Spleen (tissue), 7 donors: ENCODE results near the gene TMEM132D.

Experiments
- POLR2AphosphoS5 ChIP-seq, 3 donors: sonication (generic); formaldehyde crosslinking; IDR thresholded peaks; one replicate each; pipeline ENCODE4 v1.5.1; 2017; ENCODE audit warnings: antibody characterized with exemption in 3 of 3
- TF ChIP-seq, protein P1 (sequence below), 11 experiments: fragments of 200-600 bp in 7 of 11; fragments of 450-650 bp in 4 of 11; sonication (generic) in 4 of 11; IDR thresholded peaks in 8 of 11; conservative IDR thresholded peaks in 3 of 11; 1 replicate in 7 of 11; 2 replicates in 4 of 11; pipeline versions ENCODE4 v1.4.0 to v1.8.0; 2016 to 2021; ENCODE audit warnings: antibody characterized with exemption in 11 of 11, inconsistent platforms in 4 of 11, mild to moderate bottlenecking in 1 of 11
- donor health status: DM: no; HTN: no; CAD: no; lungs with moderate emphysema.
- donor health status: DM: no; HTN: no; CAD: no.
- donor health status: DM: no; HTN: no; CAD: no.

DNA sequence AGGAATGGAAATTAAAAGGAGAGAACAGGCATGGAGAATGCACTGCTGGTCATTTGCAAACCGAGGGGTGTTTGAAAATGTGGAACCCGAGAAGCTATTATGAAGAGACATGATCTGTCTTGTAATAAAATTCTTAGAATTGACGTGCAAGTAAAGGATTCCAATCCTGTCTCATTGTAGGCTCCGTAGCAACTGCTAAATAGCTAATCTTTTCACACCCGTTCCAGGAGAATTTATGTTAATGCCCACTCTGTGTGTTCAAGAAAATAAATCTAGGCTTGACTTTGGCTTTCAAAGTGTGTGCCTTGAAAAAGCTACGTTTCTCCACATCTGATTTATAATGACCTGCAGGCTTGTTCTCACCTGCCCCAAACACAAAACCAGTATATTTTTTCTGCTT lies 669.6 kb downstream of the TMEM132D start:
- no peak for TF ChIP-seq POLR2AphosphoS5 (IDR thresholded peaks at IDR 0.05)
- TF ChIP-seq, protein P1, sequence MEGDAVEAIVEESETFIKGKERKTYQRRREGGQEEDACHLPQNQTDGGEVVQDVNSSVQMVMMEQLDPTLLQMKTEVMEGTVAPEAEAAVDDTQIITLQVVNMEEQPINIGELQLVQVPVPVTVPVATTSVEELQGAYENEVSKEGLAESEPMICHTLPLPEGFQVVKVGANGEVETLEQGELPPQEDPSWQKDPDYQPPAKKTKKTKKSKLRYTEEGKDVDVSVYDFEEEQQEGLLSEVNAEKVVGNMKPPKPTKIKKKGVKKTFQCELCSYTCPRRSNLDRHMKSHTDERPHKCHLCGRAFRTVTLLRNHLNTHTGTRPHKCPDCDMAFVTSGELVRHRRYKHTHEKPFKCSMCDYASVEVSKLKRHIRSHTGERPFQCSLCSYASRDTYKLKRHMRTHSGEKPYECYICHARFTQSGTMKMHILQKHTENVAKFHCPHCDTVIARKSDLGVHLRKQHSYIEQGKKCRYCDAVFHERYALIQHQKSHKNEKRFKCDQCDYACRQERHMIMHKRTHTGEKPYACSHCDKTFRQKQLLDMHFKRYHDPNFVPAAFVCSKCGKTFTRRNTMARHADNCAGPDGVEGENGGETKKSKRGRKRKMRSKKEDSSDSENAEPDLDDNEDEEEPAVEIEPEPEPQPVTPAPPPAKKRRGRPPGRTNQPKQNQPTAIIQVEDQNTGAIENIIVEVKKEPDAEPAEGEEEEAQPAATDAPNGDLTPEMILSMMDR (IDR thresholded peaks at IDR 0.05 in 8 of 11, conservative IDR thresholded peaks at IDR 0.05 in 3 of 11) = no peak
